GM23338 (cell line): ENCODE measurements around the gene EGFL7.

Experiments
- POLR2AphosphoS5 ChIP-seq: IDR thresholded peaks from 2 replicates; pipeline ENCODE4 v1.6.1; 2016; ENCODE audit warnings: antibody characterized with exemption, low read depth
- TF ChIP-seq, protein P1 (sequence below), 2 experiments: fragments of 200-600 bp in 1 of 2; sonication (generic) in 1 of 2; conservative IDR thresholded peaks; 2 replicates each; pipeline versions ENCODE4 v1.5.1 to v1.6.1; 2016 to 2017; ENCODE audit warnings: antibody characterized with exemption in 2 of 2, low read depth in 2 of 2, mild to moderate bottlenecking in 2 of 2, moderate library complexity in 1 of 2

DNA sequence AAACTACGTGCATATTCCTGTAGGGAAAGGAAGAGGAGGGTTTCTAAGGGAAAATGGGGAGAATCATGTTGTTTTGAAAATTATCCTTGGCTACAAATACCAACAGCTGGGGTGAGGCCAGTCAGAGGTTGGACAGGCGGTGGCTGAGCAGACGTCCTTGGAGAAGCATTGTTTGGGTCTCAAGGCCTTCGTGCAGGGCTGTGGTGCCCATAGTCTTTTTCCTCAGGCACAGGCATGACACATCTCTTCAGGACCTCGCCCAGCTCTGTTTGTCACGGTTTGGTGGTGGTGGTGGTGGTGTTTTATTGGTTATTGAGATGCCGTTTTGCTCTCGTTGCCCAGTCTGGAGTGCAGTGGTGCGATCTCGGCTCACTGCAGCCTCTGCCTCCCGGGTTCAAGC is 27.8 kb upstream of the EGFL7 start:
- TF ChIP-seq, protein P1, sequence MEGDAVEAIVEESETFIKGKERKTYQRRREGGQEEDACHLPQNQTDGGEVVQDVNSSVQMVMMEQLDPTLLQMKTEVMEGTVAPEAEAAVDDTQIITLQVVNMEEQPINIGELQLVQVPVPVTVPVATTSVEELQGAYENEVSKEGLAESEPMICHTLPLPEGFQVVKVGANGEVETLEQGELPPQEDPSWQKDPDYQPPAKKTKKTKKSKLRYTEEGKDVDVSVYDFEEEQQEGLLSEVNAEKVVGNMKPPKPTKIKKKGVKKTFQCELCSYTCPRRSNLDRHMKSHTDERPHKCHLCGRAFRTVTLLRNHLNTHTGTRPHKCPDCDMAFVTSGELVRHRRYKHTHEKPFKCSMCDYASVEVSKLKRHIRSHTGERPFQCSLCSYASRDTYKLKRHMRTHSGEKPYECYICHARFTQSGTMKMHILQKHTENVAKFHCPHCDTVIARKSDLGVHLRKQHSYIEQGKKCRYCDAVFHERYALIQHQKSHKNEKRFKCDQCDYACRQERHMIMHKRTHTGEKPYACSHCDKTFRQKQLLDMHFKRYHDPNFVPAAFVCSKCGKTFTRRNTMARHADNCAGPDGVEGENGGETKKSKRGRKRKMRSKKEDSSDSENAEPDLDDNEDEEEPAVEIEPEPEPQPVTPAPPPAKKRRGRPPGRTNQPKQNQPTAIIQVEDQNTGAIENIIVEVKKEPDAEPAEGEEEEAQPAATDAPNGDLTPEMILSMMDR (conservative IDR thresholded peaks at IDR 0.05; ENCODE audit: low read depth in 2 of 2): no peak
- no peak for TF ChIP-seq POLR2AphosphoS5
